K562 (cell line): ENCODE measurements around the gene TEAD3. TPM values are rescaled to one million over a fixed set of nuclear protein-coding genes. Genes with fewer than 3 reads are reported as not detected.

Experiments
- CREB3 ChIP-seq: fragments of 450-650 bp; conservative IDR thresholded peaks from 2 replicates; pipeline ENCODE4 v1.6.1; 2016; ENCODE audit warnings: missing genetic modification characterization, low read depth, mild to moderate bottlenecking, missing compliant biosample characterization, moderate library complexity
- CUX1 ChIP-seq: fragments of 200-800 bp; sonication (Bioruptor generic); IDR thresholded peaks from 2 replicates; pipeline ENCODE4 v1.6.1; 2016; ENCODE audit warnings: missing genetic modification characterization, missing compliant biosample characterization
- DEAF1 ChIP-seq: fragments of 450-650 bp; formaldehyde crosslinking; IDR thresholded peaks from 2 replicates; pipeline ENCODE4 v1.4.0; 2020; ENCODE audit warnings: mild to moderate bottlenecking, moderate library complexity
- RCOR1 ChIP-seq, 2 experiments: IDR thresholded peaks; 2 replicates each; pipeline ENCODE4 v1.6.1; 2012; ENCODE audit warnings: low read depth in 2 of 2, low read length in 2 of 2, borderline replicate concordance in 1 of 2, improper control_type of control experiment in 1 of 2
- YY1 ChIP-seq, 3 experiments: IDR thresholded peaks; 2 replicates each; pipeline ENCODE4 v1.6.1; 2011; ENCODE audit warnings: low read length in 2 of 3, mild to moderate bottlenecking in 2 of 3, moderate library complexity in 2 of 3, borderline replicate concordance in 1 of 3, control low read depth in 1 of 3, low read depth in 1 of 3; ENCODE audit not compliant: insufficient read depth in 3 of 3, insufficient replicate concordance in 2 of 3, control insufficient read depth in 1 of 3, insufficient read length in 1 of 3; ENCODE audit errors: extremely low read depth in 1 of 3
- ZNF318 ChIP-seq, 2 experiments: fragments of 450-650 bp; IDR thresholded peaks; 2 replicates each; pipeline ENCODE4 v1.6.1; 2016; ENCODE audit warnings: mild to moderate bottlenecking in 2 of 2, borderline replicate concordance in 1 of 2, low read depth in 1 of 2, moderate library complexity in 1 of 2
- polyA plus RNA-seq, 8 experiments: library from polyadenylated mRNA; depleted of rRNA in 4 of 8; stranded (reverse) in 5 of 8; unstranded in 3 of 8; fragments of >200 nt; fragmentation: Nextera tagmentation in 2 of 8; fragmentation: Illumina TruSeq in 1 of 8; extraction: Ambion mirVana in 2 of 8; extraction: Trizol in 1 of 8; gene quantifications; 2 replicates each; pipeline versions ENCODE4 v1.2.1 to v1.2.3, GENCODE V29; 2011 to 2014; ENCODE audit warnings: inconsistent platforms in 1 of 8, missing spikeins in 1 of 8
- total RNA-seq, 7 experiments: library from RNA; depleted of rRNA in 6 of 7; stranded (reverse); fragments of >200 nt in 6 of 7; fragmentation: Illumina TruSeq in 2 of 7; extraction: Trizol in 2 of 7; gene quantifications; 2 replicates each; pipeline versions ENCODE4 v1.2.1 to v1.2.3, GENCODE V29; 2011 to 2021; ENCODE audit warnings: low replicate concordance in 1 of 7

The TEAD3 gene
- total and polyA plus RNA-seq, 9 of the 15 experiments (the other 6 are each of a cell fraction or from before 2014, with no cell fraction given): 0.63 to 13.2 (median 3.3) TPM

GRCh38 chr6:35522660-35523658 lies 26.1 kb upstream of the TEAD3 start (continued):
- TF ChIP-seq ZNF318 (IDR thresholded peaks at IDR 0.05; ENCODE audit: borderline replicate concordance in 1 of 2, low read depth in 1 of 2): no peak
- TF ChIP-seq CREB3 (tag): no peak
- peak in 1 of 2 experiments; percentile 22; a peak in 1 of 4 replicates for TF ChIP-seq RCOR1 (IDR thresholded peaks at IDR 0.05; ENCODE audit: borderline replicate concordance in 1 of 2, low read depth in 2 of 2, low read length in 2 of 2)
- TF ChIP-seq DEAF1: peak; percentile 67
- TF ChIP-seq CUX1 (CRISPR knock-in tag): no peak
- peak in 2 of 3 experiments; percentile 17 to 48 for TF ChIP-seq YY1 (IDR thresholded peaks at IDR 0.05; ENCODE audit: borderline replicate concordance in 1 of 3, control insufficient read depth in 1 of 3, extremely low read depth in 1 of 3, insufficient read depth in 3 of 3, insufficient read length in 1 of 3, insufficient replicate concordance in 2 of 3, low read depth in 1 of 3, low read length in 2 of 3)
